CD4-positive, alpha-beta T cell (primary cell): ENCODE measurements around the gene MCAT. TPM values are rescaled to one million over a fixed set of nuclear protein-coding genes. Genes with fewer than 3 reads are reported as not detected.

Source experiments
- ATAC-seq: fragments of 200-7000 bp; cut with Tn5 transposase; one replicate; pipeline ENCODE4 v1.10.0; 2022; ENCODE audit warnings: mild to moderate bottlenecking; ENCODE audit not compliant: poor library complexity
- CTCF ChIA-PET: fragments of 350-600 bp; sonication (Branson Sonifier 250); formaldehyde crosslinking; loops from one replicate; lab custom pipeline; 2021; ENCODE audit warnings: antibody characterized with exemption, inconsistent platforms; lab: Charles Lee
- POLR2A ChIA-PET: fragments of 350-600 bp; sonication (Branson Sonifier 250); formaldehyde crosslinking; loops from one replicate; lab custom pipeline; 2021; ENCODE audit warnings: antibody characterized with exemption, inconsistent platforms; lab: Charles Lee
- DNase-seq, 14 experiments: peaks; one replicate each; pipeline ENCODE4 v3.0.0-alpha.2; 2013 to 2020; ENCODE audit warnings: mixed read lengths in 2 of 14
- H3K27ac ChIP-seq, 2 donors: one replicate each; pipeline versions ENCODE4 v1.5.1 to v1.7.0; 2013; ENCODE audit warnings: low read length in 2 of 2, low read depth in 1 of 2, mild to moderate bottlenecking in 1 of 2
- H3K27me3 ChIP-seq, 2 experiments: 1 replicate in 1 of 2; 2 replicates in 1 of 2; pipeline versions ENCODE4 v1.6.1 to v1.7.0; 2013; ENCODE audit warnings: low read length in 2 of 2, control low read depth in 1 of 2, mild to moderate bottlenecking in 1 of 2, moderate library complexity in 1 of 2; ENCODE audit not compliant: insufficient read depth in 2 of 2, control insufficient read depth in 1 of 2
- H3K36me3 ChIP-seq: one replicate; pipeline ENCODE4 v1.6.1; 2013; ENCODE audit warnings: low read length, control low read depth; ENCODE audit not compliant: insufficient read depth
- H3K4me1 ChIP-seq: one replicate; pipeline ENCODE4 v1.6.1; 2013; ENCODE audit warnings: low read length, control low read depth; ENCODE audit not compliant: insufficient read depth
- H3K4me3 ChIP-seq: one replicate; pipeline ENCODE4 v1.5.1; 2013; ENCODE audit warnings: mild to moderate bottlenecking, low read length, moderate library complexity
- H3K9me3 ChIP-seq, 2 experiments: 1 replicate in 1 of 2; 2 replicates in 1 of 2; pipeline versions ENCODE4 v1.6.1 to v1.7.0; 2013; ENCODE audit warnings: low read length in 2 of 2, mild to moderate bottlenecking in 2 of 2, control low read depth in 1 of 2, moderate library complexity in 1 of 2; ENCODE audit not compliant: control insufficient read depth in 1 of 2, insufficient read depth in 1 of 2
- H3K27ac Mint-ChIP-seq: one replicate; pipeline ENCODE4 v1.8.0; 2020; ENCODE audit warnings: mixed read lengths
- H3K27me3 Mint-ChIP-seq: one replicate; pipeline ENCODE4 v1.8.0; 2021; ENCODE audit warnings: mixed read lengths
- H3K36me3 Mint-ChIP-seq: one replicate; pipeline ENCODE4 v1.8.0; 2021; ENCODE audit warnings: low read depth, mixed read lengths
- H3K4me1 Mint-ChIP-seq: one replicate; pipeline ENCODE4 v1.8.0; 2021; ENCODE audit warnings: low read depth, mixed read lengths
- H3K4me3 Mint-ChIP-seq: one replicate; pipeline ENCODE4 v1.8.0; 2020; ENCODE audit warnings: mild to moderate bottlenecking, mixed read lengths
- H3K9me3 Mint-ChIP-seq: one replicate; pipeline ENCODE4 v1.8.0; 2020; ENCODE audit warnings: mixed read lengths
- intact Hi-C, 2 experiments: fragments of 100-400 bp; cut with DNase I in 1 of 2; cut with micrococcal nuclease in 1 of 2; formaldehyde crosslinking; loops; one replicate each; pipeline versions ENCODE4 v1.15.1 to v1.9.0; 2023 to 2025; cut with DNase I, micrococcal nuclease
- total RNA-seq, 174 experiments: library from RNA in 2 of 174; stranded (reverse) in 2 of 174; gene quantifications; one replicate each; pipeline ENCODE4 v1.2.3 and lab custom pipeline; 2021 to 2026
- TF ChIP-seq, protein P1 (sequence below): fragments of 200-600 bp; IDR thresholded peaks from one replicate; pipeline ENCODE4 v1.8.0; 2022; ENCODE audit warnings: antibody characterized with exemption, mild to moderate bottlenecking

Gene MCAT
- total RNA-seq, 2 experiments from 2014 or later, result 16.1 to 18.0 TPM

DNA sequence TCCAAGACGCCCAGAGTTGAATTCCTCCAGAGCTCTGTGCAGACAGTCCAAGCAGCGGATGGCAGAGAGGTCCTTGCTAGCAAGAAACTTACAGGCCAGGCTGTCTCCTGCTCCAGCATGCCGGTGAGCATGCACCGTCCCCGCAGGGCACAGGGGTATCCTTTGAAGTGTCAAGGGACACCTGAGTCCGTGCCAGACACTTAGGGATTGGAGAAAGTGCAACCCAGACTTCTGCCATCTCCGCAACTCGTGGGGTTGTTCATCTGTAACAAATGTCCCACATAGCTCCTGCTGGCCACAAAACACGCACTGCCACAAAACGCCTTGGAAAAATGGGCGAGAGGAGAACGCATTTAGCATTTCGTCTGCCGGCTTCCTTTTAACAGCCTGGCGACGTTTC is 21.4 kb upstream of the MCAT start:
- ATAC-seq (no peak), DNase-seq (no peak)
- Mint-ChIP-seq H3K27me3 (no peaks in the 10 kb centered on the region), H3K9me3 (no peaks in the 10 kb centered on the region), H3K27ac (no peak overlapping the region), H3K4me3 (no peak overlapping the region), H3K36me3 (peaks cover 17% of the 10 kb centered on the region), H3K4me1 (no peaks in the 10 kb centered on the region)
- H3K4me1 ChIP-seq, result no peaks in the 10 kb centered on the region
- no peak overlapping the region for H3K27ac ChIP-seq
- ChIA-PET POLR2A (no interaction called here), CTCF (no interaction called here)
- intact Hi-C loops, result no loop called here
- TF ChIP-seq, protein P1, sequence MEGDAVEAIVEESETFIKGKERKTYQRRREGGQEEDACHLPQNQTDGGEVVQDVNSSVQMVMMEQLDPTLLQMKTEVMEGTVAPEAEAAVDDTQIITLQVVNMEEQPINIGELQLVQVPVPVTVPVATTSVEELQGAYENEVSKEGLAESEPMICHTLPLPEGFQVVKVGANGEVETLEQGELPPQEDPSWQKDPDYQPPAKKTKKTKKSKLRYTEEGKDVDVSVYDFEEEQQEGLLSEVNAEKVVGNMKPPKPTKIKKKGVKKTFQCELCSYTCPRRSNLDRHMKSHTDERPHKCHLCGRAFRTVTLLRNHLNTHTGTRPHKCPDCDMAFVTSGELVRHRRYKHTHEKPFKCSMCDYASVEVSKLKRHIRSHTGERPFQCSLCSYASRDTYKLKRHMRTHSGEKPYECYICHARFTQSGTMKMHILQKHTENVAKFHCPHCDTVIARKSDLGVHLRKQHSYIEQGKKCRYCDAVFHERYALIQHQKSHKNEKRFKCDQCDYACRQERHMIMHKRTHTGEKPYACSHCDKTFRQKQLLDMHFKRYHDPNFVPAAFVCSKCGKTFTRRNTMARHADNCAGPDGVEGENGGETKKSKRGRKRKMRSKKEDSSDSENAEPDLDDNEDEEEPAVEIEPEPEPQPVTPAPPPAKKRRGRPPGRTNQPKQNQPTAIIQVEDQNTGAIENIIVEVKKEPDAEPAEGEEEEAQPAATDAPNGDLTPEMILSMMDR, result no peak
- no peak overlapping the region for H3K4me3 ChIP-seq
- peaks cover 16% of the 10 kb centered on the region for H3K36me3 ChIP-seq
- H3K27me3 ChIP-seq, result no peaks in the 10 kb centered on the region
- H3K9me3 ChIP-seq, result no peaks in the 10 kb centered on the region

GRCh38 chr22:43163241-43163795 is 20.1 kb upstream of the MCAT start:
- no peaks in the 10 kb centered on the region for H3K9me3 ChIP-seq

DNA sequence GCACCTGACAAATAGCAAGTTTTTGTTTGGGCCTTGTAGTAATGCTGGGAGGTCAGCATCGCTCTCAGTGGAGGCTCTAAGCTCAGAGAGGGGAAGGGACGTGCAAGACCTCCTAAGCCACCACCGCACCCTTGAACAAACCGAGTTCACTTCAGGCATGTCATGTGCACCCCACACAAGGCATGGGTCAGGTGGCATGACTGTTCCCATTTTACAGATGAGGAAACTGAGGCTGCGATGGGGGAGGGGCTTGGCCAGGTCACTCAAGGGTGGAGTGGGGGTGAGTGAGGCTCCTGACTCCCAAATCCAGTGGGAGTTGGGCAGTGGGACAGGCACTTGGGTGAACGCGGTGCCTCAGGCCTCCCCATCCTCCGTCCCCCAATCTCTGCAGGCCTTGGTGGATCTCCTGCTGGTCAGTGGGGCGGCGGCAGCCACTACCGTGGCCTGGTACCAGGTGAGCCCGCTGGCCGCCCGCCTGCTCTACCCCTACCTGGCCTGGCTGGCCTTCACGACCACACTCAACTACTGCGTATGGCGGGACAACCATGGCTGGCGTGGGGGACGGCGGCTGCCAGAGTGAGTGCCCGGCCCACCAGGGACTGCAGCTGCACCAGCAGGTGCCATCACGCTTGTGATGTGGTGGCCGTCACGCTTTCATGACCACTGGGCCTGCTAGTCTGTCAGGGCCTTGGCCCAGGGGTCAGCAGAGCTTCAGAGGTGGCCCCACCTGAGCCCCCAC is 19.4 kb upstream of the MCAT start:
- H3K4me3 Mint-ChIP-seq, result no peak overlapping the region
- ChIA-PET CTCF (no interaction called here), POLR2A (no interaction called here)
- peaks cover 5% of the 10 kb centered on the region for H3K36me3 Mint-ChIP-seq
- H3K4me1 Mint-ChIP-seq, result no peaks in the 10 kb centered on the region
- no peaks in the 10 kb centered on the region for H3K27me3 Mint-ChIP-seq
- Histone ChIP-seq H3K27ac (no peak overlapping the region), H3K4me1 (peaks cover 6% of the 10 kb centered on the region), H3K9me3 (no peaks in the 10 kb centered on the region), H3K27me3 (no peaks in the 10 kb centered on the region), H3K36me3 (peaks cover 11% of the 10 kb centered on the region), H3K4me3 (no peak overlapping the region)
- intact Hi-C loops, result no loop called here
- no peak overlapping the region for H3K27ac Mint-ChIP-seq
- no peak for ATAC-seq
- TF ChIP-seq, protein P1, result no peak
- H3K9me3 Mint-ChIP-seq, result no peaks in the 10 kb centered on the region
- no peak for DNase-seq

More at GRCh38 chr22:43163241-43163795, 20.1 kb upstream of the MCAT start:
- ChIA-PET CTCF (no interaction called here), POLR2A (no interaction called here)
- H3K27me3 ChIP-seq, result no peaks in the 10 kb centered on the region
- Mint-ChIP-seq H3K27me3 (no peaks in the 10 kb centered on the region), H3K36me3 (peaks cover 12% of the 10 kb centered on the region), H3K4me3 (no peak overlapping the region), H3K9me3 (no peaks in the 10 kb centered on the region), H3K27ac (no peak overlapping the region), H3K4me1 (no peaks in the 10 kb centered on the region)
- peaks cover under 1% of the 10 kb centered on the region for H3K4me1 ChIP-seq
- H3K4me3 ChIP-seq, result no peak overlapping the region
- H3K36me3 ChIP-seq, result peaks cover 15% of the 10 kb centered on the region
- TF ChIP-seq, protein P1, result no peak
- intact Hi-C loops, result no loop called here
- DNase-seq, result no peak
- ATAC-seq, result no peak
- no peak overlapping the region for H3K27ac ChIP-seq
